Central memory CD8-positive, alpha-beta T cell (primary cell): ENCODE data around the gene TFDP1.

Source experiments
- ATAC-seq: fragments of 150-1000 bp; cut with Tn5 transposase; replicated peaks from 2 replicates; pipeline ENCODE4 v1.10.0; 2022; ENCODE audit warnings: mild to moderate bottlenecking, moderate FRiP score, moderate number of reproducible peaks; ENCODE audit not compliant: poor library complexity, severe bottlenecking; ENCODE audit errors: extremely low read depth
- DNase-seq, 2 donors: peaks; one replicate each; pipeline ENCODE4 v3.0.0; 2021; ENCODE audit warnings: low spot score in 2 of 2
- H3K27ac Mint-ChIP-seq: one replicate; pipeline ENCODE4 v1.8.0; 2022; ENCODE audit warnings: low read depth, mild to moderate bottlenecking, moderate library complexity, mixed read lengths
- H3K27me3 Mint-ChIP-seq: one replicate; pipeline ENCODE4 v1.8.0; 2022; ENCODE audit warnings: mixed read lengths
- H3K36me3 Mint-ChIP-seq: one replicate; pipeline ENCODE4 v1.8.0; 2022; ENCODE audit warnings: mild to moderate bottlenecking, moderate library complexity, mixed read lengths; ENCODE audit not compliant: insufficient read depth
- H3K4me1 Mint-ChIP-seq: one replicate; pipeline ENCODE4 v1.8.0; 2022; ENCODE audit warnings: mixed read lengths
- H3K4me3 Mint-ChIP-seq: one replicate; pipeline ENCODE4 v1.8.0; 2022; ENCODE audit warnings: mild to moderate bottlenecking, moderate library complexity, mixed read lengths
- H3K9me3 Mint-ChIP-seq: one replicate; pipeline ENCODE4 v1.8.0; 2022; ENCODE audit warnings: mixed read lengths

The TFDP1 gene

DNA sequence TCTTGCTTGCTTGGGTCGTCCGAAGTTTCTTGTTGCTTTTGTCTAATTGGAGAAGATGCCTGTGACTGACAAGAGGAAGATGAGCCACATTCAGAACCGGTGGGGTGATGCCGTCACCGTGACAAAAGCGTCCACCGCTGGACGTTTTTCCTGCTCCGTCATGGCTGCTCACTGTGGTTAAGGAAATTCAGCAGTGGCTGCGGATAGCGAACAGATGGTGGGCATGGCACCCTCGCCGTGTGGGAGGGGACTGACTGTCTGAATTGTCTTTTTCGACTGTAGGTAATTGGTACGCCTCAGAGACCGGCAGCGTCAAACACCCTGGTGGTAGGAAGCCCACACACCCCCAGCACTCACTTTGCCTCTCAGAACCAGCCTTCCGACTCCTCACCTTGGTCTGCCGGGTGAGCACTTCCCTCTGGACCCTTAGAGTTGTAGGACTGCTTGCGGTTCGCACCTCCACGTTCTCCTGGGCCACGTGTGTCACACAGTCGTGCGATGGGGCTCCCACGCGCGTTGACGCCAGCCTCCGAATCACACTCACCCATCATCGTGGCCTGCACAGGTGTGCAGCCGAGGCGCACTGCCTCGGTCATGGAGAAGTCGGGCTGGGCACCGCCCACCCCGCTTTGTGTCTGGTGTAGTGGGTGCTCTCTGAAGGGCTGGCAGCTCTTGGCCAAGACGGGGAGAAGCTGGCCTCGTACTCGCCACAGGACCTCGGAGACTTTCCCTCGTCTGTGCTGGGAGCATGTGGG is 47.0 kb downstream of the TFDP1 start:
- ATAC-seq (no peak), DNase-seq (no peak)
- Mint-ChIP-seq H3K27ac (no peak overlapping the region), H3K4me3 (no peak overlapping the region), H3K4me1 (peaks cover 12% of the 10 kb centered on the region), H3K9me3 (no peaks in the 10 kb centered on the region), H3K27me3 (no peaks in the 10 kb centered on the region), H3K36me3 (peaks cover 19% of the 10 kb centered on the region)

DNA sequence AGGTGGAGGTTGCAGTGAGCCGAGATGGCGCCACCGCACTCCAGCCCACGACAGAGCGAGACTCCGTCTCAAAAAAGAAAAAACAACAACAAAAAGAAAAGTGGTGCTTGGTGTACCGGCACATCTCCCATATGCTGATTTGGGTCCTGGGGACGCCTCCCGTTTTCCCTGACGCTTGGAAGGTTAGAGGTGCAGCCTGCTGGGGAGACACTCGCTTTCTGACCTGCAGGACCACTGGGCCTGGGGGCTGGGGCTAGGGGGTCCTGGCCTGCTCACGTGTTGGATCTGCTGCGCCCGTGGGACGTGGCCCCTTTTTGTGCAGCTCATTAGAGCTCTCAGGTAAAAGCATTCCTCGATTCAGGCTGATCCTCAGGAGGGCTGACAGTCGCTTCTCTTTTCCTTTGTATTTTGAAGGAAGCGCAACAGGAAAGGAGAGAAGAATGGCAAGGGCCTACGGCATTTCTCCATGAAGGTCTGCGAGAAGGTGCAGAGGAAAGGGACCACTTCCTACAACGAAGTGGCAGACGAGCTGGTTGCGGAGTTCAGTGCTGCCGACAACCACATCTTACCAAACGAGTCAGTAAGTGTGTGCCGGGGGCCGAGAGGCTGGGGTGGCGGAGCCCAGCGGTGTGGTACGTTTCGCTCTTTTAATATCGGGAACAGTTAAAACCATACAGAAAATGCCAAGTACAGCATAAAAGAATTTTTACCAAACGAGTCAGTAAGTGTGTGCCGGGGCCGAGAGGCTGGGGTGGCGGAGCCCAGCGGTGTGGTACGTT is 48.3 kb downstream of the TFDP1 start:
- H3K27ac Mint-ChIP-seq, result no peak overlapping the region
- DNase-seq, result no peak
- H3K9me3 Mint-ChIP-seq, result no peaks in the 10 kb centered on the region
- no peak overlapping the region for H3K4me3 Mint-ChIP-seq
- ATAC-seq, result no peak
- H3K36me3 Mint-ChIP-seq, result peaks cover 24% of the 10 kb centered on the region
- peaks cover 12% of the 10 kb centered on the region for H3K4me1 Mint-ChIP-seq
- H3K27me3 Mint-ChIP-seq, result no peaks in the 10 kb centered on the region

DNA sequence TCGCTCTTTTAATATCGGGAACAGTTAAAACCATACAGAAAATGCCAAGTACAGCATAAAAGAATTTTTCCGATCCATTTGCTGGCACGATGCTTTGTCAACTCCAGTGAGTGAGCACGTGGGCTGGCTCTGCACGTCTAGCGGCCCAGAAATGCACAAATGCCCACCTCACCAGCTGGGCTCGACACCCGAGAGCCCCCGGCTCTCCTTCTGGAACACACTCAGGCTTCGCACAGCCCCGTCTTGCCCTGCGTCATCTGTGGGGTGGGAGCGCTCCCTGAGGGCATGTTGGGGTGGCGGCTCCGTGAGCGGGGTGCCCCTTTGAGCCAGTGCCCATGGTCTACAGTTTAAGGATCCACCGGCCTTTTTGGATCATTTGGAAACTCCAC is 48.9 kb downstream of the TFDP1 start:
- no peak for DNase-seq
- Mint-ChIP-seq H3K4me1 (peaks cover 11% of the 10 kb centered on the region), H3K4me3 (no peak overlapping the region), H3K36me3 (peaks cover 24% of the 10 kb centered on the region), H3K27me3 (no peaks in the 10 kb centered on the region), H3K27ac (no peak overlapping the region), H3K9me3 (no peaks in the 10 kb centered on the region)
- ATAC-seq, result no peak

DNA sequence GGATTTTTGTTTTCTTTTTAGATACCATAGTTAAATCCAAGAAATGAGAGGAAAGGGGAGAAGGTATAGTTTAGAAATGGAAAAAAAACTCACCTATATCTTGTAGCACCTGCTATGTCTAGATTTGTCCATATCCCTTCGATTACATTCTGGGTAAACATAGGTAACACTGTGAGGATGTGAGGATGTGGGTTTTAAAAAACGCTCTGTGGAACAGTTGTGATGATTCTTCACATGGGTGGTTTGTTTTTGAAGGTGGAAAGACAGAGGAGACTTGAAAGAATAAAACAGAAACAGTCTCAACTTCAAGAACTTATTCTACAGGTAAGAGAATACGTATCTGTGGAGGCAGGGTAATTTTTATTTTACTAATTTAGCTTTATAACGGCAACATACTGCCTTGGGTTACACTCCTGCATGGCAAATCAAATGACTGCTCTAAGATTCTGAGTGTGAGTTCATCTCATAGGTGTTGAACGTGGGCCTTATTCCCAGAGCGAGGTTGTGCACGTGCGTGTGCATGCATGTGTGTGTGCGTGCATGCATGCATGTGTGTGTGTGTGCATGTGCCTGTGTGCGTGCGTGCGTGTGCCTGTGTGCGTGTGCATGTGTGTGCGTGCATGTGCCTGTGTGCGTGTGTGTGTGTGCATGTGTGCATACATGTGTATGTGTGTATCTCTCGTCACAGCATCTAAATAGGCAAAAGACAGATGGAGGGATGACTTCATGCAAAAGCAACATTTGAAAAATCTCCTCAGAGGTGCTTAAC is 49.9 kb downstream of the TFDP1 start:
- ATAC-seq, result no peak
- Mint-ChIP-seq H3K9me3 (no peaks in the 10 kb centered on the region), H3K36me3 (peaks cover 26% of the 10 kb centered on the region), H3K27me3 (no peaks in the 10 kb centered on the region), H3K27ac (peak overlapping the region; percentile 46), H3K4me1 (peaks cover 5% of the 10 kb centered on the region), H3K4me3 (no peak overlapping the region)
- DNase-seq, result no peak

DNA sequence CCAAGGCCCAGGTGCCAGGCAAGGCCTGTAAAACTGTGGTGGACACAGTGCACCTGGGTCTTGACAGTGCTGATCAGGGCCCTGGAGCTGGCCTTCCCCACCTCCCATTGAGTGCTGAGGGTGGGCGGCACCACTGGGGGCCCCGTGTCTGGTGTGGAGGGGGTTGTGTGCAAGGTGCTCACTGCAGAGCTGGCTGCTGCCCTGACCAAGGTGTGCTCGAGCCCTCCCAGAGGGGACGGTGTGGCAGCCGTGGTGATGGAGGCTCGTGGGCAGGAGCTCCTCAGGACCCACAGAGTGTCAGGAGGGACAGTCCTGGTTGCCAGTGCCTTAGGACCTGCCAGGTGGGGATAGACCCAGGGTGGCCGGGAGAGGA is 50.5 kb downstream of the TFDP1 start:
- DNase-seq (no peak), ATAC-seq (no peak)
- Mint-ChIP-seq H3K27me3 (no peaks in the 10 kb centered on the region), H3K4me1 (peaks cover 5% of the 10 kb centered on the region), H3K4me3 (no peak overlapping the region), H3K36me3 (peaks cover 28% of the 10 kb centered on the region), H3K27ac (no peak overlapping the region), H3K9me3 (no peaks in the 10 kb centered on the region)

DNA sequence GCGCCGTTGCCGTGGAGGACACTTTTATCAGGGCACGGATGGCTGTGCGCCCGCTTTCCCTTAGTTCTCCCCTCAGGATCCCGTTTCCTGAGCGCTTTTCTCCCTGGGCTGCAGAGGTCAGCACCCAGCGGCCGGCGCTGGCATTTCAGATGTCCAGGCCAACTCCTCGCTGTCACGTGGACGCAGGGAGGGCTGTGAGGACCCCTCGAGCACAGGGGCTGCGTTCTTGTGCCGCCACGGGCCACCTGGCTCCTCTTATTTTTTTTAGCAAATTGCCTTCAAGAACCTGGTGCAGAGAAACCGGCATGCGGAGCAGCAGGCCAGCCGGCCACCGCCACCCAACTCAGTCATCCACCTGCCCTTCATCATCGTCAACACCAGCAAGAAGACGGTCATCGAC is 51.2 kb downstream of the TFDP1 start:
- Mint-ChIP-seq H3K27ac (no peak overlapping the region), H3K36me3 (peaks cover 27% of the 10 kb centered on the region), H3K4me3 (no peak overlapping the region), H3K9me3 (no peaks in the 10 kb centered on the region), H3K4me1 (peaks cover 5% of the 10 kb centered on the region), H3K27me3 (no peaks in the 10 kb centered on the region)
- DNase-seq (no peak), ATAC-seq (no peak)

DNA sequence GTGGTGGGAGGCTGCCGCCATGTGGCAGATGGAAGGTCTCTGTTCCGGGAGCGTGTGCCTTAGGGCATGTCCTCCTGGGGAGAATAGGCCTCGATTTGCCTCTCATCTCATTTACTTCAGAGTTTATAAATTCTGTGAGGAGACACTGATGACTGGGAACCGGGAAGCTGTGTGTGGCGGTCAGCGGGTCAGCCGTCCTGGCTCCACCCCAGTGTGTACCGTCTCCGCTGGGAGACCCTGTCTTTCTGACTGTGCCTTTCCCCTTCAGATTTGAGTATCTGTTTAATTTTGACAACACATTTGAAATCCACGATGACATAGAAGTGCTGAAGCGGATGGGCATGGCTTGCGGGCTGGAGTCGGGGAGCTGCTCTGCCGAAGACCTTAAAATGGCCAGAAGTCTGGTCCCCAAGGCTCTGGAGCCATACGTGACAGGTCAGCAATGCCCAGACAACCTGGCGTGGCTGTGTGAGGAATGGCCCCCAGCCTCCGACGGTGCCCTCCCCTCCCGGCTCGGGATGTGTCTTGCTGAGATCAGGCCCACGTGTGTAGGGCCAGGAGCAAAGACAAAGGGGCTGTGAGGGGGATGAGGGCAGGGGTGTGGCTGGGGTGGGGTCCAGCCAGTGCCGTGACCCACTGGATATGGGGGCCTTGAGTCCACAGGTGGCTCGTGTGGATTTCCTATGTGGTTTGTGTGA is 51.9 kb downstream of the TFDP1 start:
- peaks cover 26% of the 10 kb centered on the region for H3K36me3 Mint-ChIP-seq
- H3K27ac Mint-ChIP-seq, result no peak overlapping the region
- no peaks in the 10 kb centered on the region for H3K27me3 Mint-ChIP-seq
- ATAC-seq, result no peak
- peaks cover 5% of the 10 kb centered on the region for H3K4me1 Mint-ChIP-seq
- no peak for DNase-seq
- no peak overlapping the region for H3K4me3 Mint-ChIP-seq
- H3K9me3 Mint-ChIP-seq, result no peaks in the 10 kb centered on the region

DNA sequence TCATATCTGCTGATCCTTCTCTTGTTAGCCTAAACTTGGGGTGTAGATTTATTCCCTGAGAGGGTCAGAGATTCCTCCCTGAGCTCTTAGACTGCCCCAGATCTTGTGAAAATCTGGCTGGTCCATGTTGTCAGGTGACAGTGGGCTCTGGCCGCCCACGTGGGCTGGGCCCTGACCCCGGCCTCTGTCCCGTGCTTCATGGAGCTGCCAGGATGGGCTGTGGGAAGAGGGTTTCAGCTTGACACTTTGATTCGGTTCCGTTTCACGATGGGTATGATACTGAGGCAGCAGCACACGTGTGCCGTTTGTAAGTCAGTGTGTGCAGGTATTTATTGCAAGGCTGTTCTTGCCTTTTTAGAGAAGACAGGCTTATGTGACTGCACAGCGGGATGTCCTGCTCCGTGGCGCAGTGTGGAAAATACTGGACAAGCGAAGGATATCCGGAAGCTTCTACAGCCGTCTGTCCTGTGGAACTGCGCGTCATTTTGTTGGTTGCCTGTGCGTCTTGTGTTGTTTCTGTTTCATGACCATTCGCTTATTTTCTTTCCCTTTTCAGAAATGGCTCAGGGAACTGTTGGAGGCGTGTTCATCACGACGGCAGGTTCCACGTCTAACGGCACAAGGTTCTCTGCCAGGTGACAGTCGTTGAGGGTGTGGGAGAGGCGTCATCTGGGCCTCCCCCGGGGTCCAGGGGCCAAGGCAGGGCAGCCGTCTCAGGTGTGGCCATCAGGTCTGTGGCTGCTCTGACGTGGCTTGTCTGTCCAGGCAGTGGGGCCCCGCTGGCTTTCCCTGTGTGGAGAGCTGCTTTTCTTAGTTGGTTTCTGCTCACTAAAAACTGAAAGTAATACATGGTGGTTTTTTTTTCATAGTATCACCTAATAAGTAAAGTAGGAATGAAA is 53.0 kb downstream of the TFDP1 start:
- H3K9me3 Mint-ChIP-seq, result no peaks in the 10 kb centered on the region
- DNase-seq, result no peak

DNA sequence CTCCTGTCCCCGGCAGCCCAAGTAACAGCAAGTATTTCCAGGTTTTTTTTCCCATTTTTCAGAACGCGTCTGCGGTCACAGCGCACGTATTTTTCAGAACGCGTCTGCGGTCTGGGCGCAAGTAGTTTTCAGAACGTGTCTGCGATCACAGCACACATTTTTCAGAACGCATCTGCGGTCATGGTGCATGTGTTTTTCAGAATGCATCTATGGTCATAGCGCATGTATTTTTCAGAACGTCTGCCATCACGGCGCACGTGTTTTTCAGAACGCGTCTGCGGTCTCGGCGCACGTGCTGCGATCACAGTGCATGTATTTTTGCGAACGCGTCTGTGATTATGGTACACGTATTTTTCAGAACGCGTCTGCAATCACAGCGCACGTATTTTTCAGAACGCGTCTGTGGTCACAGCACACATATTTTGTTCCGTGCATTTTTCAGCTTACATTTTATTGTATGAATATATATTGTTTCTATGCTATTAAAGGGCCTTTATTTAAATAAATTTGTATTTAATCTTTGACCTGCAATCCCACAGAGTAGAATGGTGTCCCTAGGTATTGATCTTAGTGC is 53.7 kb downstream of the TFDP1 start:
- Mint-ChIP-seq H3K36me3 (peaks cover 18% of the 10 kb centered on the region), H3K27ac (no peak overlapping the region), H3K4me3 (no peak overlapping the region), H3K9me3 (no peaks in the 10 kb centered on the region), H3K27me3 (no peaks in the 10 kb centered on the region), H3K4me1 (peaks cover 5% of the 10 kb centered on the region)
- no peak for ATAC-seq
- DNase-seq, result no peak

More for the DNA sequence above, 53.0 kb downstream of the TFDP1 start:
- no peaks in the 10 kb centered on the region for H3K27me3 Mint-ChIP-seq
- H3K4me3 Mint-ChIP-seq, result no peak overlapping the region
- H3K36me3 Mint-ChIP-seq, result peaks cover 24% of the 10 kb centered on the region
- H3K4me1 Mint-ChIP-seq, result peaks cover 5% of the 10 kb centered on the region
- no peak overlapping the region for H3K27ac Mint-ChIP-seq
- ATAC-seq, result no peak

DNA sequence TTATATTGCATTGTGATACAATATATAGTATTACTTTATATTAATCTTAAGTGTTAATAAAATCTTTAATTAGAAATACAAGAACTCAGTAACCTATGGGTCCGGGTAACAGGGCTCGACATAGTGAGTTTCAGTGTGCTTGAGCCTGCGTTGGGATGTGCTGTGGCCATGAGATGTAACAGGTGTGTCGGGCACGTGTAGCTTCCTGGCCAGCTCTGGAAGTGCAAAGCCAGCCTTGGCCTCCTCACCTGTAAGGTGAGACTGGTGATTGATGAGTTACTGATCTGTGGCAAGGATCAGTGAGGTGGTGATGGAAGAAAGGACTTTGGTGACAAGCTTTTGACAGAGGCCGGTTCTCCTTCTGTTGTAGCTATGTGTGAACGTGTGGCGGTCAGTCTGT is 54.3 kb downstream of the TFDP1 start:
- H3K4me3 Mint-ChIP-seq, result no peak overlapping the region
- ATAC-seq, result no peak
- H3K27ac Mint-ChIP-seq, result no peak overlapping the region
- H3K4me1 Mint-ChIP-seq, result peaks cover 5% of the 10 kb centered on the region
- no peaks in the 10 kb centered on the region for H3K9me3 Mint-ChIP-seq
- H3K27me3 Mint-ChIP-seq, result no peaks in the 10 kb centered on the region
- peaks cover 17% of the 10 kb centered on the region for H3K36me3 Mint-ChIP-seq
- no peak for DNase-seq

DNA sequence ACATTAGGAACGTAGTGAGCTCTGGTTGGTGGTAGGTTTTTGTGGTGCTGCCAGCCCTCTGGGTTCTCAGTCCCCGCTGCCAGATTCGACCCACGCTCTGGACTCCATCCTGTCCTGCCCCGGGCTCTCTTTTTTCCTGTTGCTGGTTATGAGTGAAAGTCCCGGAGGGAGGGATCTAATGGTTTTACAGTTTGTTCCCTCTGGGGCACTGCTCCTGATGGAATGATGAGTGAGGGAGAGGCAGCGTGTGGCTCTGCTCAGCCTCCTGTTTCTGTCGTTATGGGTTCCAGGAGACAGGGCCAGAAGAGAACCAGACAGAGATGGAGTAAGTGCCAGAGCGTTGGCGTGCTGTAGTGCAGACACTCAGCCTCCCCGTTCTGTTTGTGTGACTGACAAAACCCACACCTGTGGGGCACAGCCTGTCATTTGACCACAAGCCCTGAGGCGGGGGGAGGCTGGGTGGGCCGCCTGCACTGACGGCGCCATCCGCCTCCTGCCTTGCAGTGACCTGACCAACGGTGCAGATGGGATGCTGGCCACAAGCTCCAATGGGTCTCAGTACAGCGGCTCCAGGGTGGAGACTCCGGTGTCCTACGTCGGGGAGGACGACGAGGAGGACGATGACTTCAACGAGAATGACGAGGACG is 55.2 kb downstream of the TFDP1 start:
- Mint-ChIP-seq H3K27me3 (no peaks in the 10 kb centered on the region), H3K27ac (no peak overlapping the region), H3K4me3 (no peak overlapping the region), H3K9me3 (no peaks in the 10 kb centered on the region), H3K36me3 (peaks cover 14% of the 10 kb centered on the region), H3K4me1 (no peaks in the 10 kb centered on the region)
- ATAC-seq, result no peak
- no peak for DNase-seq
